ENCODE data around the gene SORCS2.

DNA sequence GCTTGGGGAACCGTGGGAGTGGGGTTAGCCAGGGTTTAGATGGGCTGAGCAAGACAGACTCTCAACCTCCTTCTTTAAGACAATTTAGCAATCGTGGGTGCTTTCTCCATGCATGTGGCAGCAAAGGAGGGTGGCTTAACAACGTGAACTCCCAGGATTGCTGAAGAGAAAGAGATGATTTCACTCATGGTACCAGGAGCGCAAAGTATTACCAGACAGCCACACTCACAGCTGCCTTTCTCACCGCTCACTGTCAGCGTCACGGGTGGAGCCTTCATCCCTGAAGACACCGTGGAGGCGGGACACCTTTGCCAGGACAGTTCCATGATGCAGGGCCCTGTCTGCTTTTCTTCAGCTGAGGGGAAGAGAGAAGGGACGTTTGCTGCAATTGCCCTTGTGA is 454.8 kb downstream of the SORCS2 start:
- TF ChIP-seq, protein P1, sequence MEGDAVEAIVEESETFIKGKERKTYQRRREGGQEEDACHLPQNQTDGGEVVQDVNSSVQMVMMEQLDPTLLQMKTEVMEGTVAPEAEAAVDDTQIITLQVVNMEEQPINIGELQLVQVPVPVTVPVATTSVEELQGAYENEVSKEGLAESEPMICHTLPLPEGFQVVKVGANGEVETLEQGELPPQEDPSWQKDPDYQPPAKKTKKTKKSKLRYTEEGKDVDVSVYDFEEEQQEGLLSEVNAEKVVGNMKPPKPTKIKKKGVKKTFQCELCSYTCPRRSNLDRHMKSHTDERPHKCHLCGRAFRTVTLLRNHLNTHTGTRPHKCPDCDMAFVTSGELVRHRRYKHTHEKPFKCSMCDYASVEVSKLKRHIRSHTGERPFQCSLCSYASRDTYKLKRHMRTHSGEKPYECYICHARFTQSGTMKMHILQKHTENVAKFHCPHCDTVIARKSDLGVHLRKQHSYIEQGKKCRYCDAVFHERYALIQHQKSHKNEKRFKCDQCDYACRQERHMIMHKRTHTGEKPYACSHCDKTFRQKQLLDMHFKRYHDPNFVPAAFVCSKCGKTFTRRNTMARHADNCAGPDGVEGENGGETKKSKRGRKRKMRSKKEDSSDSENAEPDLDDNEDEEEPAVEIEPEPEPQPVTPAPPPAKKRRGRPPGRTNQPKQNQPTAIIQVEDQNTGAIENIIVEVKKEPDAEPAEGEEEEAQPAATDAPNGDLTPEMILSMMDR (optimal IDR thresholded peaks at IDR 0.05 in 1 of 3, IDR thresholded peaks at IDR 0.05 in 1 of 3, conservative IDR thresholded peaks at IDR 0.05 in 1 of 3; ENCODE audit: extremely low read depth in 1 of 3, insufficient read depth in 2 of 3, low read length in 3 of 3): no peak
- no peak for TF ChIP-seq EZH2 (IDR thresholded peaks at IDR 0.05; ENCODE audit: low read length)

Measured in keratinocyte (primary cell).